ENCODE measurements around the gene KLK7.

Gene KLK7

GRCh38 chr19:50933640-50934039, 50.1 kb downstream of the KLK7 start:
- ChIA-PET CTCF (interaction anchor here (1.3 kb wide), 1 partner anchor 12 kb away, joined by 6 read pairs; no protein-coding TSS in a partner anchor), POLR2A (ENCODE audit: low non-redundant PET) (interaction anchor here (1.3 kb wide), 1 partner anchor 83 kb away, joined by 3 read pairs; no protein-coding TSS in a partner anchor)
- peak overlapping the region; percentile 70 for H3K27ac ChIP-seq
- TF ChIP-seq CTCF (conservative IDR thresholded peaks at IDR 0.05; ENCODE audit: low read depth), result no peak
- DNase-seq (ENCODE audit: low spot score), result peak; percentile 53

- CTCF ChIA-PET, result interaction anchor here (0.7 to 2.3 kb wide), 3 partner anchors 11 to 110 kb away, joined by 5 to 7 read pairs (median 6); no protein-coding TSS in a partner anchor
- DNase-seq (ENCODE audit: low spot score), result no peak
- POLR2A ChIA-PET (ENCODE audit: low non-redundant PET), result interaction anchor here (0.6 to 1.3 kb wide), 2 partner anchors 70 to 84 kb away, joined by 3 read pairs; no protein-coding TSS in a partner anchor
- H3K27ac ChIP-seq, result peak overlapping the region; percentile 70
- no peak for TF ChIP-seq CTCF (conservative IDR thresholded peaks at IDR 0.05; ENCODE audit: low read depth)
Measured at GRCh38 chr19:50932690-50933083, 51.0 kb downstream of the KLK7 start.

GRCh38 chr19:50932018-50932689, 51.6 kb downstream of the KLK7 start:
- DNase-seq (ENCODE audit: low spot score), result peak; percentile 89
- POLR2A ChIA-PET (ENCODE audit: low non-redundant PET), result no interaction called here
- CTCF ChIA-PET, result interaction anchor here (0.7 to 2.3 kb wide), 3 partner anchors 10 to 111 kb away, joined by 5 to 7 read pairs (median 6); no protein-coding TSS in a partner anchor
- H3K27ac ChIP-seq, result peak overlapping the region; percentile 70
- TF ChIP-seq CTCF (conservative IDR thresholded peaks at IDR 0.05; ENCODE audit: low read depth), result no peak

- CTCF ChIA-PET, result interaction anchor here (0.6 to 2.3 kb wide), 2 partner anchors 78 to 86 kb away, joined by 3 to 7 read pairs; a partner anchor contains a TSS
- no peak overlapping the region for H3K27ac ChIP-seq
- no peak for TF ChIP-seq CTCF (conservative IDR thresholded peaks at IDR 0.05; ENCODE audit: low read depth)
- DNase-seq (ENCODE audit: low spot score), result no peak
- POLR2A ChIA-PET (ENCODE audit: low non-redundant PET), result no interaction called here
Measured at GRCh38 chr19:50931023-50931422, 52.7 kb downstream of the KLK7 start.

- TF ChIP-seq CTCF (conservative IDR thresholded peaks at IDR 0.05; ENCODE audit: low read depth), result no peak
- CTCF ChIA-PET, result interaction anchor here (0.5 to 1.6 kb wide), 4 partner anchors 24 to 149 kb away, joined by 3 to 7 read pairs (median 3); partner anchors contain the start of gene KLK5
- no peak overlapping the region for H3K27ac ChIP-seq
- POLR2A ChIA-PET (ENCODE audit: low non-redundant PET), result no interaction called here
- no peak for DNase-seq (ENCODE audit: low spot score)
Measured at GRCh38 chr19:50928831-50929230, 54.9 kb downstream of the KLK7 start.
